Nephron (organoid): ENCODE data around the gene SRGAP3.
A peak's percentile ranks its signal among the peaks of the same experiment; 100 is the strongest.

ENCODE experiments used
- H3K27ac Mint-ChIP-seq, 3 experiments: 2 replicates each; pipeline ENCODE4 v1.8.0; 2020; ENCODE audit warnings: mixed read lengths in 3 of 3, mild to moderate bottlenecking in 2 of 3, moderate library complexity in 1 of 3
- H3K27me3 Mint-ChIP-seq: 2 replicates; pipeline ENCODE4 v1.8.0; 2021; ENCODE audit warnings: low read depth, mild to moderate bottlenecking, moderate library complexity, mixed read lengths
- H3K36me3 Mint-ChIP-seq: 2 replicates; pipeline ENCODE4 v1.8.0; 2020; ENCODE audit warnings: low read depth, mixed read lengths
- H3K4me1 Mint-ChIP-seq: 2 replicates; pipeline ENCODE4 v1.8.0; 2020; ENCODE audit warnings: mixed read lengths
- H3K4me3 Mint-ChIP-seq, 3 experiments: 2 replicates each; pipeline ENCODE4 v1.8.0; 2020; ENCODE audit warnings: mild to moderate bottlenecking in 3 of 3, mixed read lengths in 3 of 3, moderate library complexity in 2 of 3
- H3K9me3 Mint-ChIP-seq: 2 replicates; pipeline ENCODE4 v1.8.0; 2020; ENCODE audit warnings: mixed read lengths
- CTCF ChIP-seq, 3 experiments: fragments of 200-600 bp; sonication (generic); IDR thresholded peaks; one replicate each; pipeline ENCODE4 v1.5.0; 2021; ENCODE audit warnings: antibody characterized with exemption in 3 of 3; ENCODE audit not compliant: unreplicated experiment in 3 of 3

Gene SRGAP3

GRCh38 chr3:9183811-9184460 is 65.5 kb downstream of the SRGAP3 start:
- Mint-ChIP-seq H3K9me3 (no peaks in the 10 kb centered on the region), H3K4me1 (peaks cover 75% of the 10 kb centered on the region), H3K27ac (peak overlapping the region; percentile 87 to 96 (median 89)), H3K36me3 (no peaks in the 10 kb centered on the region), H3K4me3 (peak overlapping the region; percentile 54 to 61 (median 56)), H3K27me3 (no peaks in the 10 kb centered on the region)
- no peak for TF ChIP-seq CTCF (IDR thresholded peaks at IDR 0.05; ENCODE audit: unreplicated experiment in 3 of 3)

GRCh38 chr3:9183011-9183410 is 66.4 kb downstream of the SRGAP3 start:
- Mint-ChIP-seq H3K27ac (peak overlapping the region; percentile 87 to 96 (median 89)), H3K9me3 (no peaks in the 10 kb centered on the region), H3K4me3 (peak overlapping the region; percentile 8 to 43 (median 23)), H3K36me3 (no peaks in the 10 kb centered on the region), H3K4me1 (peaks cover 81% of the 10 kb centered on the region), H3K27me3 (no peaks in the 10 kb centered on the region)
- TF ChIP-seq CTCF (IDR thresholded peaks at IDR 0.05; ENCODE audit: unreplicated experiment in 3 of 3): no peak

GRCh38 chr3:9180764-9181117 is 68.7 kb downstream of the SRGAP3 start:
- Mint-ChIP-seq H3K4me3 (no peak overlapping the region), H3K9me3 (no peaks in the 10 kb centered on the region), H3K27me3 (no peaks in the 10 kb centered on the region), H3K4me1 (peaks cover 62% of the 10 kb centered on the region), H3K36me3 (no peaks in the 10 kb centered on the region), H3K27ac (peak overlapping the region; percentile 58 to 80 (median 77))
- no peak for TF ChIP-seq CTCF (IDR thresholded peaks at IDR 0.05; ENCODE audit: unreplicated experiment in 3 of 3)

- no peak for TF ChIP-seq CTCF (IDR thresholded peaks at IDR 0.05; ENCODE audit: unreplicated experiment in 3 of 3)
- Mint-ChIP-seq H3K9me3 (no peaks in the 10 kb centered on the region), H3K4me3 (peak overlapping the region in 2 of 3 experiments; percentile 33 to 47), H3K4me1 (peaks cover 58% of the 10 kb centered on the region), H3K27ac (peak overlapping the region; percentile 58 to 80 (median 77)), H3K27me3 (no peaks in the 10 kb centered on the region), H3K36me3 (no peaks in the 10 kb centered on the region)
These were observed 69.4 kb downstream of the SRGAP3 start for GRCh38 chr3:9179826-9180763.

- TF ChIP-seq CTCF (IDR thresholded peaks at IDR 0.05; ENCODE audit: unreplicated experiment in 3 of 3): no peak
- H3K27ac Mint-ChIP-seq: peak overlapping the region in 1 of 3 experiments; percentile 5
- peaks cover 55% of the 10 kb centered on the region for H3K4me1 Mint-ChIP-seq
- no peaks in the 10 kb centered on the region for H3K9me3 Mint-ChIP-seq
- no peak overlapping the region for H3K4me3 Mint-ChIP-seq
- no peaks in the 10 kb centered on the region for H3K36me3 Mint-ChIP-seq
- H3K27me3 Mint-ChIP-seq: no peaks in the 10 kb centered on the region
These were observed 70.7 kb downstream of the SRGAP3 start for GRCh38 chr3:9178697-9179096.
